Activated T-cell treated with anti-CD3 and anti-CD28 coated beads, Interleukin-2, amount 50 U/mL, for 1 hour (primary cell): Measurements from ENCODE around the gene STUM.

Source experiments
- DNase-seq: peaks from one replicate; pipeline ENCODE4 v3.0.0-alpha.2; 2020

STUM gene

DNA sequence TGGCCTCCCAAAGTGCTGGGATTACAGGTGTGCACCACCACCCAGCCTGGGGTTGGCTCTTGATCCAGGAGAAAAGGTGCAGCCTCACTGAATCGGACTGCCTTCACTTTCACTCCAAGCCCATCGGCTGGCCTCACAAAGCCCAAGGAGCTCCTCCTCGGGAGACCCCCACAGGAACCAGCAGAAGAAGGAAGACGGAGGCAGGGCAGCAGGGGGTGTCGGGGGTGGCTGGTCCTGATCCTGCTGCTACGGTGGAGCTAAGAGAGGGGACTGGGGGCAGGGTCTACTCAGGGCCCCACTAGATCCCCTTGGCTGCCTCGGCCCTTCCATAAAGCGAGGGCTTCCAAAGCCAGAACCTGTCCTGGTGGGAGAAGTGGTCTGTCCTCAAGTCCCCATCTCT lies 93.9 kb downstream of the STUM start:
- DNase-seq: peak; percentile 16

DNA sequence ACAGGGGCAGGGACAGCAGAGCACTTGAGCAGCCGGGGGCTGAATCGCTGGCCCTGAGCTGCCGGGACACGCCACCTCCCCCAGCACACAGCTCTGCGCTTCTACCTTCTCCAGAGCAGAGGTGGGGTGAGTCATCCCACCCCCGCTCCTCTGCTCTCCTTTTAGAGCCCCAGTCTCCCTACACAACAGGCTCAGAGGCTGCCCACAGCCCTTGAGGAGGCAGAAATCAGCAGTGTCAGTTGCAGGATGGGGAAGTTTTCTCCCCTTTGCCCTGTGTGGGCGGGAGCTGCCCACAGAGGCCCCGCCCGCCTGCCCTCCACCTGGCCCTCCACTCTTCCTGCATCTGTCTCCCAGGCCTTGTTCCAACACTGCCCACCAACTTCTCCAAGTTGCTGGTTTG lies 94.6 kb downstream of the STUM start:
- DNase-seq: peak; percentile 61

DNA sequence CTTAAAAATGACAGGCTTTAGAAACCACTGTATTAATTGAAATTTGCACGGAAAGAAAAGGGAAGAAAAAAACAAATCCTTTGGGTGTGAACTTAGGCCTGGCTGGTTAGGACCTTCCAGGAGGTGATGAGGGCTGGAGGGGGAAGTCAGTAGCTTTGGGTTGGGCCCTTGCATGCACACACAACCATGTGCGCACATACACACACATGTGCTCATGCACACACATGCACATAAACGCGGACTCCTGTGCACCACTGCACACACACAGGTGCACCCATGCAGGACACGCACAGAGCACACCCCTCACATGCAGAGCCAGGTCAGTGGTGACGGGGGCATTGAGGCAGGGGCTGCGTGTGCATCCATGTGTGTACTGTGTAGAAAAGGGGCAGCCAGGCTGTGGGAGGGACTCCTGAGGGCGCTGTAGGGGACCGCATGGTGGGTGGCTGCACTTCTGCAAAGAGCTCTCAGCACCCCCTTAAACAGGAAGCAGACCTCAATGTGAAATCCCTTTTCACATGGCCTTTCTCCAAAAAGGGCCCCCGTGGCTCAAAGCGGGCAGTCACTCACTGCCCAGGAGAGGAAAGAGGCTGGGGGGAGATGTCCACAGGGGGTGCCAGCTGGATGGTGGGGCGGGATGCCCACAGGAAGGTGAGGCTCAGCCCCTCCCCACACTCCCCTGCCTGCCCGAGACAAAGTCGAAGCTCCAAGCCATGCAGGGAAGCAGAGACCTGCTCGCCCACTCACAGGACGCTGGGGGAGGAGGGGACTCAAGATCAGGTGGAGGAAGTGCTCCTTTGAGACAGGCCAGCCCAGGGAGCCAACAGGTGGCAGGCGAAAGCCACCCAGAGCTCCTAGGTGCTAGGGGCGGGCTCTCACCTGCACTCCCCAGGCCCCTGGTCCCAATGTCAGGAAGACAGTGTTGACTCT lies 95.3 kb downstream of the STUM start:
- DNase-seq: peak; percentile 53

DNA sequence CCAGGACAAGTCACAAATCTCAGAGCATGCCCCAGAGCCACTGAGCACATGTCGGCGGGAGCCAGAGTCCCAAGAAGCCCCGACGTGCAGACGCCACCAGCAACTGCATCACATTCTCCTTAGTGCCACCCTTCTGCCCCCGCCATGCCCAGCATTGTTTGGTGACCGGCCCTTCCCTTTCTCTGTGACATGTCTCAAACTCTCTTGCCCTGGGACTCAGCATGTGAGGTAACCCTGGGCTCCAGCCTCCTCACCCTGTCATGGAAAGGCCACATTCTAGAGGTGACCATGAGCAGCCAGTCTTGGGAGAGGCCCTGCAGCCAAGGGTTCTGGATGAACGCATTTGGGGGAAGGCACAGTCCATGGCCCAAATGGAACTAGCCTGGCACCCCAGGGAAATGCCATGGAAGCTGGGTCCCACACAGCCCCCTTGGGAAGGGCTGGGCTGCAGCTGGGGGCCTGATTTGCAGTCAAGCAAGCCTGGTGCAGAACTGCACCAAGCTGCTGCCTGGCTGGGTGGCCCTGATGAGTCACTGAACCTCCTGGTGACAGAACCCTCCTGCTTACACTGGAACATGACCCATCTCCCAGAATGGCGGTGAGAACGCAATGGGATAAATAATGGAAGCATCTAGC lies 96.1 kb downstream of the STUM start:
- DNase-seq: peak; percentile 44

DNA sequence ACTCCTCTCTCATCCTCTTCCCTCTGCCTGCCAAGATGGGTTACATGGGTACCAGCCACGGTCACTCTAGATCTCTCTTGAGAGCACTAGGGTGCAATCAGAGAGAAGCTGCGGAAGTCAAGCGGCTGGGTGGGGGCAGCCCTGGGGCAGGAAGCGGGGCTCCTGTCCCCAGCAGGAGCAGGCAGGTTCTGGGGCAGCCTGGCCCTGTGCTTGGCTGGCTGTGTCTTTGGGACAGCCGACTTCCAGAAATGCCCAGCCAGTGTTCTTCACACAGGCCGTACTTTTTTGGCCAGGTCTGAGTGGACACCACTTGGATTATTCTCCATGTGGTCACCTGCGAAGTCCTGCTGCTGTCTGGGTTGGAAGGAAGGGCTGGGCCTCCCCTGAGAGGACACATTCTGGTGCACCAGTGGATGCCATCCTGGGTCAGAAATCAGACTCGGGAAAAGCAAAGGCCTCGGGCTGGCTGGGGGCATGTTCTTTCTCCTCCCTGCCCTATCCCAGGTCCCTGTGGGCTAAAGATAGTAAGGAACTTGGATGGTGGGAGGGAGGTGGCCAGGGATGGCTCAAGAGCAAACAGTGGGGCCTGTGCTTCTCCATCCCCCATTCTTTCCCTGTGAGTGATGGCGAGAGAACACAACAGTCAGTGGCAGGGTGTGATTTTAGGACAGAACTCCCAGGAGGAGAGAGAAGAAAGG lies 96.9 kb downstream of the STUM start:
- peak; percentile 33 for DNase-seq

DNA sequence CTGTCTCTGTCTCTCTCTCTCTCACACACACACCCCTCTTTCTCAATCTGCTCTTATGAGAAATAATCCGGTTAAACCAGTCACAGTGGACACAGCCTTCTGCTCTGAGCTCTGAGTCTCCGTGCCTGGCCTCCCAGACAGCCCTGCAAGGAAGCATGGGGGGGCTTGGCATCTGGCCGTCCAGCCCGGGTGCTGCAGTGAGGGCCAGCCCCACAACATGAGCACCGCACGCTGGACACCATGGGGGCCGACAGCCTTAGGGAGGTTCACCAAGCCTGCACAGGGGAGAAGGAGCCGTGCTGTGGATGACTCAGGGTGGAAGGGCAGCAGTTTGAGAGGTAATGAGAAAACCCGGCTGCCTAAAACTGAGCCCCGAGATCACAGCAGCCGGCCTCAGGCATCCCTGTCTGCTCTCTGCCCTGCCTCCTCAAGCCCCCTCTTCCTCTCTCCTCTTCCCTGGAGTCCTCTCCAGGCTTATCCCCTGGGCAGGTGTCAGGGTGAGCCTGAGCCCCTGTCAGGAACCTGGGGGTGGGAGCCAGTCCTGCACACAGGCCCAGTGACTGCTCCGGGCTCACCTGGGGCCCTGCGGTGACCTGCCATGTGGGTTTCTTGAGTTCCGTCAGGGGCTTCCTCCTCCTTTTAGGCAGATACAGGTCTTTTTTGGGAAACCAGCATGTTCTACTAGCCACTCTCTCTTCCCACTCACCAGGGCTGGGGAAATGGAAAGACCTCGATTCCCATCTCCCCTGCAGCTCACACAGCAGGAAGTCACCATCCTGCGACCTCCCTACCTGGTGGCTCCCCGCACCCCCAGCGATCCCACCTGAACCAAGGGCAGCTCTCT lies 97.7 kb downstream of the STUM start:
- peak; percentile 25 for DNase-seq

DNA sequence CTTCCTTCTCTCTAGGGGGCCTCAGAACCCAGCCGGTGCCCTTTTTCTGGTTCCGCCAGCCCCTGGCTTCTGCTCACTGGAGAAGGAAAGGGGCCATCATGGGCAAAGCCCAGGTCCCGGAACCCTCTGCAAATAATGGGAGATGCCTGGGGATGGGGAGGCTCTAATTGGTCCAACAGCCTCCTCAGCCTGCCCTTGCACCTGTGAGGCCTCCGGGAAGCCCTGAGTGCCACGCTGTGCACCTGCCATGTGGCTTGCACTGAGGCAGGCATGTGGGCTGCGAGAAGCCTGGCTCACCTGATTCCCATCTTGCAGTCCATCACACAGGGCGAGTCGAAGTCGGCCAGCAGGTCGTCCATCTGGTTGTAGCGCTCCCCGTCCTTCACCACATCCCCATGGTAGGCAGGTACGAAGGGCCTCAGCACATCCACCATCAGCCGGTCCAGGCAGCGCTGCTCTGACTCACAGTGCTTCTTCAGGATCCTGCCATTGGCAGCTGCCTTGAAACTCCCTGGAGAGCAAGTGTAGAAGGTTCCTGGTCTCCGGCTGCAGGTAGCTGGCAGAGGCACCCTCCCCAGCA lies 98.4 kb downstream of the STUM start:
- peak; percentile 19 for DNase-seq

DNA sequence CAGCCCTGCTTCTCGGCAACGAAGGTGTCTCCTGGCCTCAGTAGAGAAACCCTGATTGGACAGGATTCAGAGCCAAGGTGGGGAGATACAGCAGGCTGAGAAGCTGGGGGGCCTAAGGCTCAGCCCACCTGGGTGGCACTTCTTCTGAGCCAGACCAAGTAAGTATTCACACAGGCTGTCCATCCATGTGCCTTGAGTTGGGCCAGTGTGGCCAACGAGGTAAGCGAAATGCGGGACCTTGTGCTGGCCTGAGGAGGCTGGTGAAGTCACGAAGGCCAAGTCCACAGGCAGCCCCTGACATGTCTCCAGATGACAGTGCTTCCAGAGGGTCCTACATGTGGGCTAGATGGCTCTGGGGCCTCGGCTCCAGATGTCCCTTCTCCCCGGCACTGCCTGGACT lies 99.2 kb downstream of the STUM start:
- DNase-seq: no peak

DNA sequence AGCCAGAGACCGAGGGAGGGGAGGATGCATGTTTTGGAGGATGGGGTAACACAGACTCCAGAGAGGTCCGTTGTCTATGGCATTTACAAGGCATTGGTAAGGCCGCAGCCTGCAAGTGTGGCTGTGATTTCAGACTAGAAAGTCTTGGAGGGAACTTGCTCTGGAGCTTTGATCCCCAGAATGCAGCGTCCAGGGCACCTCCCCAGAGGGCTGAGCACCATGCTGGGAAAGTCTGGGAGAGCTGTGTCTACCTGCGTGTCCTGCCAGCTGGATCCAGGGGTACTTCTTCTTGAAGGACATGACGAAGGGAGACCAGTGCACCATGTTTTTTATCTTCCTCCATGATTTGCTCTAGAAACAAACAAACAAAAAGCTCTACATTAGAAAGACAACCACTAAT lies 99.9 kb downstream of the STUM start:
- DNase-seq: no peak

DNA sequence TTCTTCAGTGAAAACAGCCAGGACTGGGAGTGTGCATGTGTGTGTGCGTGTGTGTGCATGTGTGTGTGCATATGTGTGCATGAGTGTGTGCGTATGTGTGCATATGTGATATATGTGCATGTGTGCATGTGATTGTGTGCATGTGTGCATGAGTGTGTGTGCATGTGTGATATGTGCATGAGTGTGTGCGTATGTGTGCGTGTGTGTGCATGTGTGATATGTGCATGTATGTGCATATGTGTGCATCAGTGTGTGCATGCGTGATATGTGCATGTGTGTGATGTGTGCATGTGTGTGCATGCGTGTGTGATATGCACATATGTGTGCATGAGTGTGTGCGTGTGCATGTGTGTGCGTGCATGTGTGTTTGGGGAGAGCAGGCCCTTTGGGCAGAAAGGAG lies 100.7 kb downstream of the STUM start:
- DNase-seq: no peak

DNA sequence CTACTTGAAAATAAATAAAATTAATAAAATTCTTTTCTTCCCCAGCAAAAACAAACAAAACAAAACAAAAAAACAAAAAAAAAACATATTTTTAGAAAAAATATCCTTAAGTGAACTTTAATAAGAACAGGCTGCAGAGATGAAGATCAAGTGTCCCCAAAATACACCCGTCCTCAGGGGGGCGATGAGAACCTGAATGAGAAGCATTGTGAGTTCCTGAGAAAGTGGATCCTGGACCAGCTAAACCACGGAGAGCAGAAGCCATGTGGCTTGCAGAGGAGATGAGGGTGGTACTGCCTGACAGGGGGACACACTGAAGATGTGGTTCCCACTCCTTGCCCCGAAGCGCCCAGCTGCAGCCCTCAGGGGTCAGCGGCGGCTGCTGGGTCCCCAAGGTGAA lies 101.2 kb downstream of the STUM start:
- DNase-seq: no peak

DNA sequence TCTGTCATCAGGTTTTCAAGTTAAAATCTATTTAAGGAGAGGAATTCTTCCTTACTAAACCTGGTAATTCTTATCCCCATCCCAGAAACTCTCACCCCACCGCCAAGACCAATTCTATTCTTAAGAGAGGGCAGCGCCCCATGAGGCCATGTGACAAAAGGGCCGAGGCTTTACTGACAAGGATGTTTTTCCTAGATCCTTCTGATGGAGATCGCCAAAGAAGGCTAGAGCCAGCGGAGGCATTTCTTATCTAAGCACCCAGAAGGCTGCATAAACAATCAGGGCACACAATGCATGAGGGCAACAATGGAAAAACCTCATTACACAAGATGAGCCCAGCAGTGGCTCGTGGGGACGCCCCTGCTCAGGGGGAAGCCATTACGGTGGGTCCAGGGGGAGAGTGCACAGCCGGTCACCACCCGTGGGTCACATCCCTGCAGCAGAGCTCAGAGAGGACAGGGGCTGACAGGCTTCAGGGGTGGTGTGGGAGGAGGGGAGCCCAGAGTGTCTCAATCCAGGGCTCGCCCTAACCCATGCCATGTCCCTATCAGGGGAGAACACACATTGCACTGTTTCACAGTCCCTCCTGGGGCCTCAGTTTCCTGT lies 101.8 kb downstream of the STUM start:
- DNase-seq: no peak

DNA sequence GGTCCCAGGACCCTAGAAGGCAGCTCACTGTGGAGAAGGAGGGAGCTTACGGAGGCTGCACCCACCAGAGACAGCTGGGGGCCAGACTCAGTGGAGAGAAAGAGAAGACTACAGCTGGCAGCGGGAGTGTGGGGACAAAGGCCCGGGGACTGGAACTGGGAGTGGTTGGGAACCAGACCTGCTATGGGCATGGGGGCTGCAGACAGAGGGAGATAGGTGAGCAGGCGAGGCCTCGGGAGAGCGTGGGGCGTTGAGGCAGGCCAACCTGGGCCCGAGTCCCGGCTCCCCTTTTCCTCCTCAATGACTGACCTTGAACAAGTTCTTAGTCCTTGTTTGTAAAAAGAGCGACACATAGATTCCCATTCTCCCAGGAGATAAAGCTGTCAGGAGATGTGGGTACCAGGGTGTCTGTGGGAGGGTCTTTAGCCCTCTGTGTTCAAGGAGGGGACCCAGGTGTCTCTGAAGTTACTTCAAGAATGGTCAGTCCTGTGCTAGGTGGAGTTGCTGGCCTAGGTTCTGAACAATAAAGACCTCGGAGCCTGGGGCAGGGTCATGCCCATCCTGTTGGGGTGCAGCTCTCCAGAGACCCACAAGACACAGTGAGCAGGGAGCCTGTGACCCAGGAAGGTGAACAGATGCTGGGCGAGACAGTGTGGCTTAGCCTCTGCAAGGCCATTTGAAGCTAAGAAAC lies 102.6 kb downstream of the STUM start:
- DNase-seq: no peak

DNA sequence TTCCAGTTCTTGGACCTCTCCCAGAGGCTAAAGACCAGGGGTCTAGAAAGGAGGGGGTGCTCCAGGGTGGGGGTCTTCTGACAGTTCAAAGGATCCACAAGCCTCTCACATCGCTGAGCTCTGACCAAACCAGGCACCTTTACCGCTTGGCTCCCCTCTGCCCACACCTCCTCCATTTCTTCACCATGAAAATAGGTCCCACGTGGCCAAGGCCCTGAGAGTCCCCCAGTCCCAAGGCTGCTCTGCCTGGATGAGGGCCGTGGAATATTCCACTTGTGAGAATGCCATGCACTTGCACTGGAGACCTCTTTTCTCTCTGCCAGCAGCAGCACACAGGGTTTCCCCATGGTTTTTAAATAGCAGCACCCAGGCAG lies 103.2 kb downstream of the STUM start:
- DNase-seq: no peak

DNA sequence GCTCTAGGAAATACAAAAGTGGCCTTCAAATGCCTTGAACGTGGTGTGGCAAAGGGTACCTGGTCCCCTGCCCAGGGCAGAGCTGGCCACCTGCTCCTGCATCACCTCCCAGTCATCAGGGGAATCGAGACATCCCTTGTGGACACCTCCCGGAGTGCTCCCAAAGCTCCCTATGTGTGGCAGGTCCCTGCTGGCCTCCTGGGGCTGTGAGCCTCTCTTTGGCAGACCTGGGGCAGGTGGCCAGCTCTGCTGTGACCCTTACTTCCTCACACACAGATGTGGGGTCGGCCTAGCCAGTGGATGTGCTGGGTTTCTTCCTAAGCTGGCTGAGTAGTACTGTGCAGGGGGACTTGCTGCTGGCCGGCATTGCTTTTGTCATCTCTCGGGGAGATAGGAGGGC lies 104.0 kb downstream of the STUM start:
- no peak for DNase-seq

DNA sequence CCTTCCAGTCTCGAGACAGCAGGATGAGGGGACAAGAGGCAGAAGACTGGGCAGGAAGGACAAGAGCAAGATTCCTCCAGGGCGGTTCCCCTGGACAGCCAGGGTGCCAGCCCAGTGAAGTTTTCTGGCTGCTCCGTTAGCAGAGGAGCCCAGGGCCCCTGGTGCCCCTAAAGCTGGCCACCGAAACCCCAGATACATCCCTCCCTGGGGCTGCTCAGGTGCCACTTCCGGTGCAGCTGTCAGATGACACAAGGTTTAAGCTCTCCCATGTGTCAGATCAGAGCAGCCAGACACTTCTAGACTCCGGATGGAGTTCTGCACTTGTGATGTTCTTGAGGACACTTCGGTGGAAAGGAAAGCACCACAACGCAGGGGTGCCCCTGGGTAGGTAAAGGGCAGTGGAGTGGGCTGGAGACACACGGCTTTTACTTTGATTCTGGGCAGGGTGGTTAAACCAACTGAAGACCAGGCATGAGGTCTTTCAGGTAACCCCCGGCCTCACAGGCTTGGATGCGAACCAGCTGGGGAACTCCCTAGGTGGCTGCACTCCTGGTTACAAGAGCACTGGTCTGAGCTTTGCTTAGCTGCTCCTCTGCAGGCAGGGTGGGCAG lies 104.9 kb downstream of the STUM start:
- peak; percentile 63 for DNase-seq

DNA sequence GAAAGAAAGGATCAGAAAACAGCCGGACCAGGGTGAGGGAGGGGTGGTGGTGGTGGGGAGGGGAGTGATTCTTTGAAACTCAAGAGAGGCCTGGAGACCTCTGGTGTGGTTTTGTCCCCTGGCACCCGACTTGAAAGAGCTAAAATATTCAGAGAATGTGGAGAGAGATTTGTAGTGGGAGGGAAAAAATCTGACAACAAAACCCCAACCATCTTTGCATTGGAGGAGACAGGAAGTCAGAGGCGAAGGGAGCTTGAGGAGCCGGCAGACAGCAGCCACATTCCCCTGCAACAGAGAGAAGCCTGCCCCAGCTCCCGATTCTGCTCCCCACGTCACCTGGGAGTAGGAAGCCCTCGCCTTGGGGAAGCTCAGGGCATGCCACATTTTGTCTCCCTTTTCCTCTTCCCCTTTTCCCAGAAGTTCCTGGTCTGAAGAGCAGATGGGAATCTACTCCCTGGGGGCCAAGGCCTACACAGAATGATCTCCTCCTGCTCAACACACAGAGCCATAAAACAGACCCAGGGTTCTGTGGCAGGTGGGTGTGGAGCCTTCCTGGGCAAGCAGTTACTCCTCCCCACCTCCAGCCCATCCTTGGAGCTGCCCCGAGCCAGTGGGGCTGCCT lies 105.6 kb downstream of the STUM start:
- DNase-seq: no peak

DNA sequence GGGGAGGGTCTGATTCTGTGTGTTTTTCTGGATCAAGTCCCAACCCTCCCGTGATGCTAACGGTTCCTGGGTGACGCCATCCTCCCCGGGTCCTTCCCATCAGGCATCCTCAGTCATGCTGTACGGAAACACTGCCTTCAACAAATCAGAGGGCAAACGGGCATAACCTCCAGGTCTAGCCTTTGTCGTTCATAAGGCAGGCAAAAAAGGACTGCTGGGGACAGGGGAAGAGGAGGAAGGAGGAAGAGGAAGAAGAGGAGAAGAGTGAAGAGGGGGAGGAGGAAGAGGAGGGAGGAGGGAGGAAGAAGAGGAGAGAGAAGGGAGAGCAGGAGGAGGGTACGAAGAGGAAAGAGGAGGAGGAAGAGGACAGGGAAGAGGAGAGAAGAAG lies 106.1 kb downstream of the STUM start:
- DNase-seq: no peak

DNA sequence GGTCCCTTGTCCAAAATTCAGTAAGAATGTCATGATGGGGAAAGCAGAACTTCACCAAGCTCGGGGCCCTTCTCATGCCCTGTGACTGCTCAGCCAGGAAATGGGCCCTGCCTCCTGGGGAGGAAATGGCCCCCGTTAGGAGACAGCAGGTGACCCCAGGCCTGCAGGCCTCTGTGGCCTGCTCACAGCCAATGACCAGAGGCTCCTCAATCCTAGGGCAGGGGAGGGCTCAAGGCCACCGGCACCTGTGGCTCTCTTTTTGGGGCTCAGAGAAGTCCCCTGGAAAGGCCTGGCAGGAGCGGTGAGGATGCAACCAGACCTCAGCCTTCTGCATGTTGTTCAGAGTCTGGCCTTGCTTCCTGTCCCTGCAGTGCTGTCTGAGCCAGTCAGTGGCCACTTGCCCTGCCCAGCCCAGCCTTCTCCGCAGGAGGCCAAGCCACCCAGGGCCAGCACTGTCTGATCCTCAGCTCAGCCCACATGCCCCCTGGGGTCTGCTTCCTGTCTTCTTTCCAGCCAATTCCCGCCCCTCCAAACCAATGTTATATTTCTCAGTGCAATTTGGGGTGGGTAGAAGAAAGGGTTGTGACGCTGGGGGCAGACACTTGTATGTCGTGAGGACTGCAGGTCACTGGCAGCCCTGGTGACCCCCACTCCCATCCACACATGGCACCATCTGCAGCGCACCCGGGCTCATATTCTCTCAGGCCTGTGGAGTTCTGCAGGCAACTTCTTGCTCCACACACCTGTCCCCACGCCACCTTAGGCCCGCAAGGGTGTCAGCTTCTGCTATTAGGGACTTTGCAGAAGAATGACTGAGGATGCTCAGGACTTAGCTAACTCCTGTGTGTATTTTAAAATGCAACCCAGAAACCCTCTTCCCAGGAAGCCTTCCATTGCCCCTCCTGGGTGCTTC lies 106.9 kb downstream of the STUM start:
- DNase-seq: no peak
